GM18861 (cell line): ENCODE results near the gene MYO3A.
"Not testable (repeated sequence)": the region's sequence is repeated elsewhere in the genome, so short reads cannot be mapped to it uniquely, and the experiment has no call there.

ENCODE experiments used
- ATAC-seq: cut with Tn5 transposase; IDR thresholded peaks from one replicate; pipeline ENCODE4 v1.9.1; 2021; ENCODE audit not compliant: unreplicated experiment

The MYO3A gene

GRCh38 chr10:26067680-26068079 lies 133.7 kb downstream of the MYO3A start:
- no peak for ATAC-seq

- ATAC-seq = not testable (repeated sequence)
Measured at GRCh38 chr10:26080971-26081370, 146.9 kb downstream of the MYO3A start.

GRCh38 chr10:26081459-26081858 lies 147.4 kb downstream of the MYO3A start:
- ATAC-seq = no peak

GRCh38 chr10:26085549-26085948 lies 151.5 kb downstream of the MYO3A start:
- ATAC-seq = no peak

GRCh38 chr10:26087666-26088065 lies 153.6 kb downstream of the MYO3A start:
- no peak for ATAC-seq

- no peak for ATAC-seq
Measured at GRCh38 chr10:26090026-26090425, 156.0 kb downstream of the MYO3A start.

- ATAC-seq = no peak
Measured at GRCh38 chr10:26090762-26091161, 156.7 kb downstream of the MYO3A start.

GRCh38 chr10:26093229-26093628 lies 159.2 kb downstream of the MYO3A start:
- no peak for ATAC-seq

- no peak for ATAC-seq
Measured at GRCh38 chr10:26095781-26096180, 161.8 kb downstream of the MYO3A start.

- ATAC-seq = not testable (repeated sequence)
Measured at GRCh38 chr10:26097549-26097948, 163.5 kb downstream of the MYO3A start.

- no peak for ATAC-seq
Measured at GRCh38 chr10:26112532-26112931, 178.5 kb downstream of the MYO3A start.

GRCh38 chr10:26138613-26139012 lies 204.6 kb downstream of the MYO3A start:
- ATAC-seq = no peak

GRCh38 chr10:26156019-26156418 lies 222.0 kb downstream of the MYO3A start:
- no peak for ATAC-seq

GRCh38 chr10:26157734-26158133 lies 223.7 kb downstream of the MYO3A start:
- ATAC-seq = no peak

- ATAC-seq = no peak
Measured at GRCh38 chr10:26169466-26169865, 235.4 kb downstream of the MYO3A start.

GRCh38 chr10:26172131-26172530 lies 238.1 kb downstream of the MYO3A start:
- no peak for ATAC-seq

- ATAC-seq = no peak
Measured at GRCh38 chr10:26173837-26174236, 239.8 kb downstream of the MYO3A start.

- no peak for ATAC-seq
Measured at GRCh38 chr10:26177341-26177740, 243.3 kb downstream of the MYO3A start.

- ATAC-seq = no peak
Measured at GRCh38 chr10:26194275-26194674, 260.2 kb downstream of the MYO3A start.

GRCh38 chr10:26197248-26197647 lies 263.2 kb downstream of the MYO3A start:
- no peak for ATAC-seq

GRCh38 chr10:26198119-26198518 lies 264.1 kb downstream of the MYO3A start:
- ATAC-seq = no peak

- ATAC-seq = no peak
Measured at GRCh38 chr10:26199841-26200240, 265.8 kb downstream of the MYO3A start.

- ATAC-seq = no peak
Measured at GRCh38 chr10:26205223-26205622, 271.2 kb downstream of the MYO3A start.
